Activated naive CD4-positive, alpha-beta T cell treated with anti-CD3 and anti-CD28 coated beads, Interleukin-2, amount 10 ng/mL, durations not matched to agents 7 days and 5 days (primary cell): Measurements from ENCODE around the gene NLRP9.

ENCODE experiments used
- CTCF ChIA-PET: fragments of 350-600 bp; sonication (Branson Sonifier 250); formaldehyde crosslinking; loops from one replicate; lab custom pipeline; 2021; ENCODE audit warnings: antibody characterized with exemption; lab: Charles Lee
- DNase-seq: peaks from one replicate; pipeline ENCODE4 v3.0.0-alpha.2; 2020
- H3K27ac Mint-ChIP-seq: one replicate; pipeline ENCODE4 v1.8.0; 2021; ENCODE audit warnings: mild to moderate bottlenecking, moderate library complexity, mixed read lengths
- H3K27me3 Mint-ChIP-seq: one replicate; pipeline ENCODE4 v1.8.0; 2021; ENCODE audit warnings: mild to moderate bottlenecking, mixed read lengths
- H3K36me3 Mint-ChIP-seq: one replicate; pipeline ENCODE4 v1.8.0; 2021; ENCODE audit warnings: mixed read lengths
- H3K4me1 Mint-ChIP-seq: one replicate; pipeline ENCODE4 v1.8.0; 2021; ENCODE audit warnings: mixed read lengths
- H3K4me3 Mint-ChIP-seq: one replicate; pipeline ENCODE4 v1.8.0; 2021; ENCODE audit warnings: mild to moderate bottlenecking, moderate library complexity, mixed read lengths
- H3K9me3 Mint-ChIP-seq: one replicate; pipeline ENCODE4 v1.8.0; 2021; ENCODE audit warnings: mixed read lengths

Gene NLRP9

DNA sequence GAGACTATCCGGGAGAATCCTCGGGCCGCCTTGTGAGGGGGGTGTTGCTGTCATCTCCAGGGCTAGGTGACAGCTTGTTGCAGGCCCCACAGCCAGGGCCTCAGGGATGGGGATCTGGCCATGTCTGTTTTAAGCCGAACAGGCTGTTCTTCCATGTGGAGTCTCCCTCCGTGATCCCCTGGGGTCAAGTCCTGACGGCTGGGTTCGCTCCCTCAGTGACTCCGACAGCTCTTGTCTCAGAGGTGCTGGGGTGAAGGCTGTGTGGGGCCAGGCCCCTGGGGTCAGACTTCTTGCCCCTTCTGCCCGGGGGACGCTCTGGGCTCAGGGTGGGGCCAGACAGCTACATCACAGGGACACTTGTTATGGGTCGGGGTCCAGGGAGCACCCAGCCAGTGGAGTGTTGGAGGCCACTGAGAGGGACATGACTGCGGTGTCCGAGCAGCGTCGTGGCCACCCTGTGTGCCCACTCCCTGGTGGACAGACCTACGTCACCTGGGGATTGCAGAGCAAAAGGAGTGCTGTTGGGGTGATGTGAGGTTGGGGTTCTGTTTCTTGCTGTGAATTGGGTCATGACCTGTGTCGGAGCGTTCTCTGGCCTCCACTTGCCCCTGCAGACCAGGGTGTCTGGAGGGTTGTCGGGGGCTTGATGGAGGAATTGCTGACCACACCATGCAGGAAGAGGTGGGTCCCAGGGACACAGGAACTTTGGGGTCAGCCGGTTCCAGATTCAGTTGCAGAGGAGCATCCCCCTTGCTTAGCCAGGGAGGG, 41.7 kb downstream of the NLRP9 start:
- peaks cover 24% of the 10 kb centered on the region for H3K36me3 Mint-ChIP-seq
- no peak overlapping the region for H3K4me3 Mint-ChIP-seq
- no peak overlapping the region for H3K27ac Mint-ChIP-seq
- no peaks in the 10 kb centered on the region for H3K4me1 Mint-ChIP-seq
- CTCF ChIA-PET = no interaction called here
- no peaks in the 10 kb centered on the region for H3K27me3 Mint-ChIP-seq
- no peak for DNase-seq
- no peaks in the 10 kb centered on the region for H3K9me3 Mint-ChIP-seq

DNA sequence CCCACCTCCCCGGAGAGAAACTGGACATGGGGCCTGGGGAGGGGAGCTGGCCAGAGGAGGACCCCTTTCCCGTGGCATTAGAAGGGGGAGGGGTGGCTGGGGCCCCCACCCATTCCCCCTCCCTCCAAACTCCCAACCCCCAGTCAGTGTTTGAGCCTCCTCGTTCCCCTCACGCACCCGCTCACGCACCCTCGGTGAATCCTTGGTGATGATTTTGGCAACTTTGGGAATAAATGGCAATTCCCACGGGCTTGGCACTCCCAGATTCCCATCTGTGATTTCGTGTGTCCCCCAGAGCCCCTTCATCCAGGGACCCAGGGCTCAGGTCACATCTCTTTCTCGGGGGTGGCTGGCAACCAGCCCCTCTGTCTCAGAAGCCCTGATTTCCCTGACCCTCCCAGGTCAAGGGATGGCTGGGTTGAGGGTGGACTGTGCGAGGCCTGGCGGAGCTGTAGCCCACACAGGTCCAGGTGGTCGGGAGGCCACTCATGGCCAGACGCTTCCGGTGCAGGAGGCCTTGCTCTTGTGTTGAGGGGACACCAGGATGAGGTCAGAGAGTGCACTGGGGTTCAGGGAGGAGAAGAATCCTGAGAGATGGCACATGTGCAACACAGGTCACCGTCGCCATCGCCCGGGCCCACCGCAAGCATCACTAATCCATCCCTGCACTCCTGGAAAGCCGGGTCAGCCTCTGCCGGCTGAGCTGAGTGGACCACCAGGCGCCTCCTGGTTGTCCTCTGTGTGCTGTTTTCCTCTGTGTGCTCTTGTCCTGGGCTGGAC, 42.5 kb downstream of the NLRP9 start:
- Mint-ChIP-seq H3K36me3 (peaks cover 28% of the 10 kb centered on the region), H3K9me3 (no peaks in the 10 kb centered on the region), H3K4me1 (no peaks in the 10 kb centered on the region), H3K27ac (no peak overlapping the region), H3K27me3 (no peaks in the 10 kb centered on the region), H3K4me3 (no peak overlapping the region)
- CTCF ChIA-PET = no interaction called here
- no peak for DNase-seq

- no peak overlapping the region for H3K4me3 Mint-ChIP-seq
- CTCF ChIA-PET = no interaction called here
- no peaks in the 10 kb centered on the region for H3K4me1 Mint-ChIP-seq
- H3K36me3 Mint-ChIP-seq = peaks cover 27% of the 10 kb centered on the region
- DNase-seq = no peak
- H3K27me3 Mint-ChIP-seq = no peaks in the 10 kb centered on the region
- no peak overlapping the region for H3K27ac Mint-ChIP-seq
- no peaks in the 10 kb centered on the region for H3K9me3 Mint-ChIP-seq
These were observed 43.3 kb downstream of the NLRP9 start for GRCh38 chr19:55694656-55695491.

- H3K9me3 Mint-ChIP-seq = no peaks in the 10 kb centered on the region
- no peaks in the 10 kb centered on the region for H3K4me1 Mint-ChIP-seq
- H3K27me3 Mint-ChIP-seq = no peaks in the 10 kb centered on the region
- peaks cover 32% of the 10 kb centered on the region for H3K36me3 Mint-ChIP-seq
- DNase-seq = no peak
- H3K4me3 Mint-ChIP-seq = no peak overlapping the region
- H3K27ac Mint-ChIP-seq = no peak overlapping the region
- CTCF ChIA-PET = no interaction called here
These were observed 44.0 kb downstream of the NLRP9 start for GRCh38 chr19:55694241-55694655.

DNA sequence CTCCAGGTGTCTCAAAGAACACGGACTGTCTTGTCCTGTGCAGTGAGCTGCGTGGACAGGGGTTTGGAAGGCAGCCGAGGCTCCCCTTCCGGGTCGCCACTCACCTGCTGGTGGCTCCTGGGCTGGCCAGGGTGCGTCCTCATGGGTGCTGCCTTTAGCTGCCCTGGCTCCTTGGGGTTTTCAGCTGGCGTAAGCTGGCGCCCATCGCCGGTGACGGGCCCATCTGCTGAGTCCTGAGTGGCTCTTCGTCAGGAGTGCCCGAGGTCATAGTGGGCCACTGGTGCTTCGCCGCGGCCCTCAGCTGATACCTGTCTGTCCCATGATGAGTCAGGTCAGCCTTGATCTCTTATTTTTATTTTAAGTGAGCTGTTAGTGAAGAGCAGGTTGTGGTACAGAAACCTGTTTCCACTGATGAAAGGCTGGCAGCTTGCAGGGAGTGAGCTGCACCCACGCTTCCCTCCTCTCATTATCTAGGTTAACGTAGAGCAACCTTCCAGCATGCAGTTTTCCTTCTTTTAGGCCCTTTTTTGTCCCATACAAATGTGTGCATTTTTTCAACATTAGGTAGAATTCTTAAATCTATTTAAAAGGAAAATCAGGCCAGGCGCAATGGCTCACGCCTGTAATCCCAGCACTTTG, 44.7 kb downstream of the NLRP9 start:
- Mint-ChIP-seq H3K4me3 (no peak overlapping the region), H3K9me3 (no peaks in the 10 kb centered on the region), H3K27ac (no peak overlapping the region), H3K36me3 (peaks cover 35% of the 10 kb centered on the region), H3K27me3 (no peaks in the 10 kb centered on the region), H3K4me1 (peaks cover 2% of the 10 kb centered on the region)
- DNase-seq = no peak
- CTCF ChIA-PET = no interaction called here

GRCh38 chr19:55692681-55693081, 45.5 kb downstream of the NLRP9 start:
- Mint-ChIP-seq H3K36me3 (peaks cover 34% of the 10 kb centered on the region), H3K27me3 (no peaks in the 10 kb centered on the region), H3K4me1 (peaks cover 4% of the 10 kb centered on the region), H3K4me3 (no peak overlapping the region), H3K27ac (no peak overlapping the region), H3K9me3 (no peaks in the 10 kb centered on the region)
- DNase-seq = no peak
- CTCF ChIA-PET = no interaction called here

DNA sequence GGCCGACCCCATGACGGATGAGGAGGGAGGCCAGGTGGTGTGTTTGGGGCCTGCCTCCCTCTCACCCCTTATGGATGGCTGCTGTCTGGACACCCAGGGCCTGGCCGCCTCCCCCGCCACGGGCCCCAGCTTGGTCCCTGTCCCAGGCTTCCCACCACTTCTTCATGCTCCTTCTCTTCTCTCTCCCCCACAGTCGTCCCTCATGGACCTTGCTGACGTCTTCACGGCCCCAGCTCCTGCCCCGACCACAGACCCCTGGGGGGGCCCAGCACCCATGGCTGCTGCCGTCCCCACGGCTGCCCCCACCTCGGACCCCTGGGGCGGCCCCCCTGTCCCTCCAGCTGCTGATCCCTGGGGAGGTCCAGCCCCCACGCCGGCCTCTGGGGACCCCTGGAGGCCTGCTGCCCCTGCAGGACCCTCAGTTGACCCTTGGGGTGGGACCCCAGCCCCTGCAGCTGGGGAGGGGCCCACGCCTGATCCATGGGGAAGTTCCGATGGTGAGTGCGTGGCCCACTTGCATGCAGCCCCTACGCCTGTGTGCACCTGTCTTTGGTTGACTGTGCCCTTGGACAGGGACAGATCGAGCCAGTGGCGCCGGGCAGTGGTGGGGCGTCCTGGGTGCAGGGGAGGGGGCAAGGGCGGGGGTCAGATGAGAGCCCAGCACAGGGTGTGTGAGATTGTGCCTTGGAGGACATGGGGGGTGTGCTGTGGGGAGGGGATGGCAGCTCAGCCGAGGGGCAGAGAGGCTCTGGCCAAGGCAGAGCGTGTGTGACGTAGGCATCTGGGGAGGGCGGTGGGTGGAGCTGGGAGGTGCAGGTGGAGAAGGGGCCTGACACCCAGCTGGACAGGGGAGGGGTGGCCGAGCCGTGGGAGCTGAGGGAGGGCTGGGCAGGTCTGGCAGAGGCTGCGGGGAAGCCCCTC, 46.4 kb downstream of the NLRP9 start:
- Mint-ChIP-seq H3K4me3 (no peak overlapping the region), H3K9me3 (no peaks in the 10 kb centered on the region), H3K4me1 (peaks cover 4% of the 10 kb centered on the region), H3K27me3 (no peaks in the 10 kb centered on the region), H3K36me3 (peaks cover 30% of the 10 kb centered on the region), H3K27ac (no peak overlapping the region)
- CTCF ChIA-PET = no interaction called here
- DNase-seq = no peak

DNA sequence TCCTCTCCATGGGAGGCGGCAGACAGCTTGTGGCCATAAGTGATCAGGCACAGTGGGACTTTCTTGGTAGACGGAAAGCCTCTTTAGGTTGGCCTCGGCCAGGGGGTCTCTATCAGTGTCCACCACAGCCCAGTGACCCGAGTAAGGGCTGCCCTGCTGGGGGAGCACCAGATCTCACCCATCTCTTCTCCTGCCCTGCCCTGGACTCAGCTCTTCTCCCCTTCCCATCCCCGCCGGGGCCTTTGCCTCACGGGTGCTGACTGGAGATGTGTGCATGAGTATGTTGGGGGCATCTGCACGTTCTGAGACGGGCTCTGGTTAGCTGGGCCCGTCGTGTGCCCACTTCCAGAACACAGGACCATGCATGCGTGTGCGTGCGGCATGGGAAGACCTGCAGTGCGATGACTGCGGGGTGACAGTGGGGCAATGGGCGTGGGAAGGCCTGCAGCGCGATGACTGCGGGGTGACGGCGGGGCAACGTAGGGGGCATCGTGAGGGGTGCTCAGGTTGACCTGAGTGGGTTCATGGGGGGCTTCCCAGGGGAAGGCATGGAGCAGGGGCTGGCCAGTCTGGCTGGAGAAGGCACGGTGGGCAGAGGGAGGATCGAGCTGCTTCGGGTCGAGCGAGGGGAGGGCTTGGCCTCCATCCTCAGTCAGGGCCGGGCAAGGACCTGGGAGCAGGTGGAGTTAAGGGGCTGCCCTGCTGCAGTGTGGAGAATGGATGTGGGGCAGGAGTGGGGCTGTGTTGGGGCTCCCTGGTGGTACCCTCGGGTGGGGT, 47.2 kb downstream of the NLRP9 start:
- H3K4me3 Mint-ChIP-seq = no peak overlapping the region
- H3K27ac Mint-ChIP-seq = no peak overlapping the region
- H3K27me3 Mint-ChIP-seq = no peaks in the 10 kb centered on the region
- CTCF ChIA-PET = no interaction called here
- DNase-seq = no peak
- no peaks in the 10 kb centered on the region for H3K9me3 Mint-ChIP-seq
- peaks cover 36% of the 10 kb centered on the region for H3K36me3 Mint-ChIP-seq
- peaks cover 7% of the 10 kb centered on the region for H3K4me1 Mint-ChIP-seq

DNA sequence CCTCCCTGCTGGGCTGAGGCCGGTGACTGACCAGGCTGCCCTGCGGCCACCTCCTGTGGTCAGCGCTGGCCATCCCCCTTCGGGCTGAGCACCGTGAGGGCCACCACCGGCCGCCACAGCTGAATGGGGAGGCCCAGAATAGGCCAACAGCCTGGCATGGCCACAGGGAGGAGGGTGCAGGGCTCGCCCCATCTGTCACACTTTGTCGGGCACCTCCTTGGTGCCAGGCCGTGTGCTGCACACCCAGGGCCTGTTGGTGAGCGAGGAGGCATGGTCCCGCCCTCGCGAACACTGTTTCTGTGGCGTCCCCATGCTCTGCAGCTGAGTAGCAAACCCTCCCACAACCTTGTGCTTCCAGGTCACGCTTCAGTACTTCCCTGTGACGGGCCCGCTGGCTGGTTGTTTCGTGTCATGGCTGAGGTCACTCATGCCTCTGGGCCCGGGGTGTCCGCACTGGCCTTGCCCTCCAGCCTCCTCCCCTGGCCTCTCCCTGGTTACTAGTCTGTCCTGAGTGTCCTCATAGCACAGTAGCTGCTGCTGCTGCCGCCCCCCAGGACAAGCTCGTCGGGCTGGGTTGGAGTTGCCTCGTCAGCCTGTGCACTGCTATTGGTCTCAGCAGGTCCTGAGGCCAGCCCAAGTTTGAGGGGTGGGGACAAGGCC, 48.0 kb downstream of the NLRP9 start:
- peaks cover 35% of the 10 kb centered on the region for H3K36me3 Mint-ChIP-seq
- H3K27ac Mint-ChIP-seq = no peak overlapping the region
- peaks cover 7% of the 10 kb centered on the region for H3K4me1 Mint-ChIP-seq
- H3K9me3 Mint-ChIP-seq = no peaks in the 10 kb centered on the region
- no peak overlapping the region for H3K4me3 Mint-ChIP-seq
- no peaks in the 10 kb centered on the region for H3K27me3 Mint-ChIP-seq
- DNase-seq = no peak
- CTCF ChIA-PET = no interaction called here

DNA sequence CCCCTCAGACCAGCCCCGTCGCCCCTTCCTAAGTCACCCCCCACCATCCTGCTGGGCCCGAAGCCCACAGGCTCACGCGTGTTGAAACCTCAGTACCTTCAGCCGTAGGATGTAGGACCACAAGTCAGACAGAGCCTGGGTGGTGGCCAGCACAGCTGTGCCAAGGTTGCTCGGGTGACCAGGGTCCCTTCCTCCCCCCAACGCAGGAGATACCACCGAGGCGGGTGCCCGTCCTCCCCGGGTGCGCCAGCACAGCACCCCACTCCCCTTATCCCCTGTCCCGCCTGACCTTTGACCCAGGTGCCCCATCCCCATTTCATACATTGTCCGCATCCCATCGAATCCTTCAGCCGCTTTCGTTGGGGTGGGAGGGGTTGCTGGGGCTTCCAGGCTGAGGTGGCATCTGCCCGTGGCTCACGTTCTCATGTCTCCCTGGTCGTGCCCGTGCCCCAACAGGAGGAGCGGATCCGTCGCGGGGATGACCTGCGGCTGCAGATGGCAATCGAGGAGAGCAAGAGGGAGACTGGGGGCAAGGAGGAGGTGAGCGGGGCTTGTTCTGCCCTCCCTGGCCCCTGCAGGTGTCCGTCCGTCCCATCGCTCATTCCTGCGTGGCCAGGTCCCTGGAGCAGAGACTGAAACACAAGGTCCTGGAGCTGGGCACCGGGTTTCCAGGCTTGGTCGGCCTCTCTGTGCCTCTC, 48.6 kb downstream of the NLRP9 start:
- no peak overlapping the region for H3K4me3 Mint-ChIP-seq
- DNase-seq = no peak
- peaks cover 7% of the 10 kb centered on the region for H3K4me1 Mint-ChIP-seq
- CTCF ChIA-PET = no interaction called here
- H3K27ac Mint-ChIP-seq = no peak overlapping the region
- H3K9me3 Mint-ChIP-seq = no peaks in the 10 kb centered on the region
- no peaks in the 10 kb centered on the region for H3K27me3 Mint-ChIP-seq
- H3K36me3 Mint-ChIP-seq = peaks cover 39% of the 10 kb centered on the region

- Mint-ChIP-seq H3K9me3 (no peaks in the 10 kb centered on the region), H3K4me3 (no peak overlapping the region), H3K27ac (peak overlapping the region; percentile 24), H3K27me3 (no peaks in the 10 kb centered on the region), H3K36me3 (peaks cover 35% of the 10 kb centered on the region), H3K4me1 (peaks cover 7% of the 10 kb centered on the region)
- CTCF ChIA-PET = no interaction called here
- no peak for DNase-seq
These were observed 49.6 kb downstream of the NLRP9 start for GRCh38 chr19:55688422-55689218.
